T-helper 17 cell (primary cell): ENCODE measurements around the gene TGFBR1. TPM values are rescaled to one million over a fixed set of nuclear protein-coding genes. Genes with fewer than 3 reads are reported as not detected.

Experiments
- total RNA-seq, 4 donors: library from RNA in 2 of 4; stranded (reverse) in 2 of 4; gene quantifications; one replicate each; pipeline ENCODE4 v1.2.3 and lab custom pipeline; 2022 to 2026

Gene TGFBR1
- total RNA-seq, 2 donors from 2014 or later, result 23.5 to 29.1 TPM

Other genes starting within 250 kb of the TGFBR1 start
- not detected for gene COL15A1, start 161.2 kb upstream of the TGFBR1 start, total RNA-seq
- 10 to 100 TPM; 17.9 to 19.5 TPM for gene ALG2, start 116.8 kb downstream of the TGFBR1 start, total RNA-seq
- 10 to 100 TPM; 84.9 to 95.0 TPM for gene SEC61B, start 117.2 kb downstream of the TGFBR1 start, total RNA-seq